Activated T-helper 1 cell treated with anti-CD3 and anti-CD28 coated beads, Interleukin-2, amount 50 U/mL, for 16 hours (primary cell): Measurements from ENCODE around the gene IFNA8.
"Not testable (repeated sequence)": the region's sequence is repeated elsewhere in the genome, so short reads cannot be mapped to it uniquely, and the experiment has no call there.

Source experiments
- DNase-seq, 2 donors: peaks; one replicate each; pipeline ENCODE4 v3.0.0-alpha.2; 2020; ENCODE audit warnings: low read depth in 1 of 2, low spot score in 1 of 2

The IFNA8 gene

DNA sequence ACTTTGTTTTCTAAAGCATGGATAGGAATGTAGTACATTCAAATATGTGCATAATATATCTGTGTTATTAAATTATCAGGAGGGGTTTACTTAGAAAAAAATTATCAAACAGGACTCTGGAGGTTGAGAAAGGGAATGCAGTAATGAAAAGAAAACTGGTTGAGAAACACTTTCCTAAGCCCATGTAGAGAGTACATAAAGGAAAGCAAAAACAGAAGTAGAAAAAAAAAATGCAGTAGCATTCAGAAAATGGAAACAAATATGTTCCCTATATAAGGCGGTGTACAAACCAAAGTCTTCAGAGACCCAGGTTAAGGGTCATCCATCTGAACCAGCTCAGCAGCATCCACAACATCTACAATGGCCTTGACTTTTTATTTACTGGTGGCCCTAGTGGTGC, at the start of gene IFNA8:
Gene IFNA8, plus strand, starts transcription at position 301 of the 400 bp plus-strand sequence. Its CDS starts 60 bp downstream, at position 361.
- DNase-seq = no peak

DNA sequence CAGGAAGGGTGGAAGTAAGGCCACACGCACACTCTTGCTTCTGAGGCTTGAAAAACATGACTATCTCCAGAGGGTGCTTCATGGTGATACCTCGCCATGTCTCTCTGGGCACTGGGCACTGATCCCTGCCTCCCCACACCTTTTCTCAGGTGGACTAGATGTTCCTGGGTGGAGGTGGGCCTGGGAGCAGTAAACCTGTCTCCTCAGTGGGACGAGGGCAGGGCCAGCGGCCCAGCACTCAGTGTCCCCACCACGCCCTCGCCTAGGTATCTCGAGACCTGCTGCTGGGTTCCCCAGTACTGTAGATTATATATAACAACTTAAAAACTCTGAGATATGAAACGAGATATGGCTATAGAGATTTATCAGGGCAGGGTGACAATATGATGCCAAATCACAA, 46.6 kb upstream of the IFNA8 start:
- DNase-seq = no peak

DNA sequence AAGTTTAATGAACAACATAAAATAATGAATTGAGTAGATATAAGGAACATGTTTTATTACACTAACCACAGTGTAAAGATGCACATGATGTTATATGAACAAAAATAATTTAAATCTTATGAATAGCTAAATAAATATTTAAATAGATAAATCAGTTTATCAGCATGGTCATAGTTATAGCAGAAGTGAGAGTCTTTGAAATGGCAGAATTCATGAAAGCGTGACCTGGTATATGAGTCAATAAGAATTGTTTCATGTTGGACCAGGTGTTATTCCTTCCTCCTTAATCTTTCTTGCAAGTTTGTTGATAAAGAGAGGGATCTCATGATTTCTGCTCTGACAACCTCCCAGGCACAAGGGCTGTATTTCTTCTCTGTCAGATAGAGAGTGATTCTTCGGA, 41.7 kb upstream of the IFNA8 start:
- not testable (repeated sequence) for DNase-seq

DNA sequence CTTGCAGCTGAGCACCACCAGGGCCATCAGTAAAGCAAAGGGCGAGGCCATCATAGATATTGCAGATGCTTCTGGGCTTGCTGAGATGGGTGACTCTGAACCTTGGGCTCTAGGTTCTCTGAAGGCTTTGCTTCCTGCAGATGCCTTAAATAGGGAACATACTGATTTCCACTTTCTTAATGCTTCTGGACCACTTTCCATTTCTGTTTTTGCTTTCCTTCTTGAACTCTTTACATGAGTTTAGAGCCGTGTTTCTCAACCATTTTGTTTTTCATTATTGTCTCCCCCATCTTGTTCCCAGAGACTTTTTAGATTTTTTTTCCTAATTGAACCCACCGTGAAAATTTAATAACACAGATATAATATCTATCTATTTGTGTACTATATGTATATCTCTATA, 41.0 kb upstream of the IFNA8 start, which contains the start of gene IFNA13:
Gene IFNA13, minus strand, starts transcription at position 101 of the 400 bp plus-strand sequence. Its CDS starts 47 bp downstream, at position 54.
- no peak for DNase-seq

DNA sequence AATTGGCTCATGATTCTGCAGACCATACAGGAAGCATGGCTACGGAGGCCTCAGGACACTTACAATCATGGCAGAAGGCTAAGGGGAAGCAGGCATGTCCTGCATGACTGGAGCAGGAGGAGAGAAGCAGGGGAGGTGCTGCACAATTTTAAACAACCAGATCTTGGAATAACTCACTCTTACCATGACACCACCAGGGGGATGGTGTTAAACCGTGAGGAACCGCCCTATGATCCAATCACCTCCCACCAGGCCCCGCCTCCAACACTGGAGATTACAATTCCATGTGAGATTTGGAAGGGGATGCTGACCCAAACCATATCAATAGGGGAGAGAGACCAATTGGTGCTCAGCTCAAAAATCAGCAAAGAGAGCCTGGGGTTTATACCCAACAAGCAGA, 37.5 kb upstream of the IFNA8 start:
- DNase-seq = not testable (repeated sequence)

DNA sequence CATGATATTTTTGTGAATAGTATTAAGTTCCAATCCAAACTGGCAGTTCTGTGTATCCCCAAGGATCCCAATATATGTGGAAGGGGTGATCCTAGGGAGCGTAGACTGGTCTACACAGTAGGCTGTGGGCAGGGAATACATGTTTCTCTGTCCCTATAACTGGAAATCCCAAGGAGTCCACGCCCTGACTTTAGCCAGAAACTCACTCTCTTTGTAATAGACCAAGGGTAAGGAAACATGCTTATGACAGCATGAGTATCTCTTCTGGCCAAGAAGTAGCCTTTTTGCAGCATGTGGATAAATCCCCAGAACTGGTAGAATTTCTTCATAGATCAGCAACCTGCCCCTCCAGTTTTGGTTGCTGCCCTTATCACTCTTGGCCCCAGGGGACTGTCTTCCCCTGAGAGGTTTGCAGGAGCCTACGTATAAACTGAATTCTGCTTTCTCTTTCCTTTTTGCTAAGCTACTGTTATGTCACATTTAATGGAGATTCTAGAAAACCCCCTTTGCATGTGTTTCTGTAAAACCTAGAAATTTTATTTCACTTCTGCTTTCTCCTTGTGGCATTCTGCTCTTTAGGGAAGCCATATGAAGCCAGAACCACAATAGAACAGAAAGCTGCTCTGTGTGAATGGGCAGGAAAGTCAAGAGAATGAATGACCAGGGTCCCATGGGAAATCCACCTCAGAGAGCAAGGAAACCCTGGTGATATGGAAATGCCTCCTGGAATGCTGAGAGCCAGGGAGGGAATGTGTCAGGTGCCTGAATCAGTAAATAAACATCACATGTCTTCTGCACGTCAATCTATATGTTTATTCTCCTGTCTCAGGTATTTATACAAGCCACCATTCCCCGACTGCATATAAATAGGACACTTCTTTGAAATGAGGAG, 27.2 kb upstream of the IFNA8 start:
- DNase-seq = no peak

DNA sequence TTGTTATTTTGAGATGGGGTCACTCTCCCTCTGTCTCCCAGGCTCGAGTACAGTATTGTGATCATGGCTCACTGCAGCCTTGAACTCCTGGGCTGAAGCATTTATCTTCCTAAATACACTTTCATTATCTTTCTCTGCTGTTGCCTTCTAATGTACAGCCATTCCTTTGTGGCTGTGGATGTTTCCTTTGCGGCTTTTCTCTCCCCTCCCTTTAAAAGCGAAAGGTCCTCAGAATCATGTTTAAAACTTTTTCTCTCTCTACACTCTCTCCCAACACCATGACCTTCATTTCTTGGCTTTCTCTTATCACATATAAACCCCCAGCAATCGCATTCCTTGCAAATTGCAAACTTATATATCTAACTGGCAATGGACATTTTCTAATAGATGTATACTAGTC, 25.3 kb upstream of the IFNA8 start:
- no peak for DNase-seq

DNA sequence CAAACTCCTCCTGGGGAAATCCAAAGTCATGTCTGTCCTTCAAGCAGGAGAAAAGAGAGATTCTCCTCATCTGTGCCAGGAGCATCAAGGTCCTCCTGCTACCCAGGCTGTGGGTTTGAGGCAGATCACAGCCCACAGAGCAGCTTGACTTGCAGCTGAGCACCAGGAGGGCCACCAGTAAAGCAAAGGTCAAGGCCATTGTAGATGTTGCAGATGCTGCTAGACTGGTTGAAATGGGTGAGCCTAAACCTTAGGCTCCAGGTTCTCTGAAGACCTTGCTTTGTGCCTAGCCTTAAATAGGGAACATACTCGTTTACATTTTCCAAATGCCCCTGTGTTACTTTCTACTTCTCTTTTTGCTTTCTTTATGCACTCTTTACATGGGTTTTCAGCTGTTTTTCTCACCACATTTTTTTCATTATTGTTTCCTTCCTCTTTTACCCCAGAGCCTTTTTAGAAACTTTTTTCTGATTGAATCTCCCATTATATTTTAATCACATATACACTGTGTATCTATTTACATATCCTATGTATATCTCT, 23.7 kb upstream of the IFNA8 start, which contains the start of gene IFNA2:
Gene IFNA2, minus strand, starts transcription at position 268 of the 540 bp plus-strand sequence. Its CDS starts 69 bp downstream, at position 199.
- no peak for DNase-seq

DNA sequence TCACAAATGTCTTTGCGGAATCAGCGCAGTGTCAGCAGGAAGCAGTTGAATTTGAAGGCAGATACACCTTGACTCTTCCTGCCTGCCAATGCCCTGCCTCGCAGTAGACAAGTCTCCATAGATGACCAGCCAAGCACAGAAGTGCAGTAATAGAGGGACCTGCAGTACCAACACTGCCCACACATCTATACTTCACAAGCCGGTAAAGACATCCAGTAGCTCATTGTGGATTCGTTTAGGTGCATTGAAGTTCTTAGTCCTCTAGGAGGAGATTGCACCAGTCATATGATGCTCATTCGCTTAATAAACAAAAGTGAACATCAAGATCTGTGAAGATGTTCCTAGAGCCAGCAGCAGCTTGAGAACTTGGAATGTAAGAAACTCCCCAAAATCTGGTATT, 16.6 kb upstream of the IFNA8 start:
- no peak for DNase-seq

DNA sequence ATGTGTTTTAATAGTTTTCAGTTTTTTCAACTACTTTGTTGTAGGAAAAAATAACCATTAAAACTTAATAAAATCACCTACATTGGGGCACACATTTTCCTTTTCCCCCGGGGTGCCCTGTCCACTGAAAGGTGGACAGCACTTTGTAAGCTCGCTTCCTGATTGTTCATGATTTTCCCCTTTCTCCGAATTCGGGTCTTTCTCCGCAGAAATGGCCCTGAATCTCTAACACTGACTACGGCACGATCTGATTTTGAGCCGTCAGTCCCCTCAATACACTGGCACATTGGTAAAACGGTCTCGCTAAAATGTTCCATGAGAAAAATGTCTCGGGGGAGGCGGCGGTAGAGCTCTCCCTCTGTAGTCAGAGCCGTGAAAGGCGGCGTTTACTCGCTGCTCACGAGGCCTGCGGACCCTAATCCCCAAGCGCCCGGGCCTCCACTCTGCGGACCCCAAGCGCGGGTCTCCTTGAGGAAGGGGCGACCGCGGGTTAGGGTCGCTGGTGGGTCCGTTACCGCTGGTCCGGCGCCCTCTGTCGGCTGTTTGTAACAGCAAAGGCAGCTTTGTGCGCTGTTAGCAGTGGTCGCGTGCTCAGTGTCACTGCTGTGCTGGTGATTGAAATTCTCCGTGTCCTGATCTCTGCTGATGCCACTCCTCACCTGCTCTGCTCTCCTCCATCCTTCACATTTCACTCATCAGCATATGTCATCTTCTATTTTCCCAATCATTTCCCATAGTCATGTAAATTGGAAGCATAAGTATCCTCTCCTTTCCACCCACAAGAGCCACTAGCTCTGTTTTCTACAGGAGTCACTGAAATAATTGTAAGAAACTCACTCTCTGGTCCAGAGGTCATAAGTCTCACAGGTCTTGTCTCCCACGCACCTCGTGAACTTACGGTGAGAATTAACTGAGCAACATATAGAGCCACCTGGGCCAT, 12.9 kb upstream of the IFNA8 start:
- DNase-seq = peak; percentile 24 to 40

DNA sequence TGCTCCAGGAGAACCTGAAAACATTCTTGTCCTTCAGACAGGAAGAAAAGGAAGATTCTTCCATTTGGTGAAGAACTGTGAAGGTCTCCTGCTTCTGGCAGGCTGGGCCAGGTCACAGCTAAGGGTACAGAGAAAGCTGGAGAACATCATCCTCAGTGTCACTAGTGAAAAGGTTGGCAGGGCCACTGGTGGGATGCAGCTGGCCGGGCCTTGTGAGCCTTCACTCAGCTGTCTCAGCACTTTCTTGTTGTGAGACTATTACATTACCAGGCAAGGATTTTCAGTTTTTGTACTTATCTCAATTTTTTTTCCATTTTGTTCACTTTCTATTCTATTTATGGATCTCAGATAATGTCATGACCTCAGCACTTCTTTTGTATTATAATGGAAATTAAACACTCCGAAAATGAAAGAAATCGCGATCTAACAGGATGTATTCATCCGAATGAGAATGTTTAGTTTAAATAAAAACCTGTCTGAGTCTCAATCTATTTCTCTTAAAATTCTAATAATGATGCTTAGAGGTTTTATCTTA, 9.9 kb upstream of the IFNA8 start:
- DNase-seq = no peak

DNA sequence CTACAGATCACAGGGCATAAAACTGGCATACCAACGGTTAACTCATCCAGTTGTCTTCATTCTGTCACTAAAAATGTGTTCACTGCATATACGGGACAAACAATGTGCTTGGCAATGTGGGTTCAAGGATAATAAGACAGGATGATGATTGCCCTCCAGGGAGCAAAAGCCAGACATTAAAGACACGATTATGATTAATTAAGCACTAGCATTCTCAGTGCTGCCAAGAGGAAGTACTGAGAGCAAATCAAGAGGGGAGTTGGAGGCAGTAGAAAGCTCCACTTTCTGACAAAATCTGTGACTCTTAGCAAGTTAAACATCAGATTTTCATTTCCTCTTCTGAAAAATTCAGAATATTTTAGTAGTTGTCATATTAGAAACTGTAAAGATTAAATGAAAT, 9.0 kb upstream of the IFNA8 start:
- DNase-seq = no peak

DNA sequence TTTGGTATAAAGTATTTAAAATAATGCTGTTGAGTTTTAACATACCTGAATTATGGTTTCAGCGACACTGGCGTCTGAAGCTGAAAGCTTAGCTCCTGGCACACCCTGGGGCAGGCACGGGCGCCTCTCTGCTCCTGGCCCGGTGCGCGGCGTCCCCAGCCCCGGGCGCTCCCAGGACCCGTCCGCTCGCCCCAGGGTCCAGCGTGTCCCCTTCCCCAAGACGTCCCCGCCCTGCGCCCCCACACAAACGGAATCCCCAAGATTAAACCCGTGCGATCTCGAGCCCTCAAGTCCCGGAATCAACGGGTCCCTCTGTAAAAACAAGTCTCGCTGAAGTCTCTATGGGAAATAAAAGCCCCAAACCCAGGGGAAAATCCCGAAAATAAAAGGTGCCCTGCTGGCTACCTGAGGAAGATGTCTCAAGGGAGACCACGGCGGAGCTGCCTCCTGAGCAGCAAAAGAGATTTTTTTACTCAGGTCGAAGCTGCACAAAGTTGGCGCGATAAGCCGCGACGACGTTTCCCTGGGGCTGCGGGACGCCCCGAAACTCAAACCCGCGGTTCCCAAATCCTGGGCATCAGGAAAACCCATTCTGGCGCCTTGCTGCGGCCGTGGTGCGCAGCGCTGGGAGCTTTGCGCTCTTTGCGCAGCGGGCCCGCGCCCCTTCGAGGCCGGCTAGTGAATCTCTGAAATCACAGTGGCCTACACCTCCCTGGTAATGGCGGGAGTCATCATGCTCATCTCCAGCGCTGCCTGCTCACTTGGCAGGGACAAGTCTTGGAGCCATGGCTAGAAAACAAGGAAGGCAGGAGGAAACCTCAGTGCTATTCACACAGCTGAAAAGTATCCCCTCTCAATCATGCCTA, 6.3 kb upstream of the IFNA8 start:
- DNase-seq = no peak

DNA sequence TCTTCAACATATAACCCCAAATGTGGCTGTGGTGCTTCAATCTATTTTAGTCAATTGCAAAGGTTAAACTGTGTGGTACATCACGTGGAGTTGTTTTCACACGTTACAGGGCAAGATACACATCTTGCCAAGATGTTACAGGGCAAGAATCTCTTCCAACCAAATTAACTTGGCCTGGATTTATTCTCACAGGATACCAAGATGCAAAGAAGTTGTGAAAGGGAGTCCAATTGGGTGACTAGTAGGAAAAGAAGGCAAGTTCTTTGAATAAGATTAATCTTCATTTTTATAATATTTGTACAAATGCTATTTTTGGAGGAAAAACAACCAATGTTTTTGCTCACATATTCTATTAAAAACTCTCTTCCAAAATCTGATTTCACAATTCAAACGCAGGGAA, 4.8 kb upstream of the IFNA8 start:
- DNase-seq = no peak

DNA sequence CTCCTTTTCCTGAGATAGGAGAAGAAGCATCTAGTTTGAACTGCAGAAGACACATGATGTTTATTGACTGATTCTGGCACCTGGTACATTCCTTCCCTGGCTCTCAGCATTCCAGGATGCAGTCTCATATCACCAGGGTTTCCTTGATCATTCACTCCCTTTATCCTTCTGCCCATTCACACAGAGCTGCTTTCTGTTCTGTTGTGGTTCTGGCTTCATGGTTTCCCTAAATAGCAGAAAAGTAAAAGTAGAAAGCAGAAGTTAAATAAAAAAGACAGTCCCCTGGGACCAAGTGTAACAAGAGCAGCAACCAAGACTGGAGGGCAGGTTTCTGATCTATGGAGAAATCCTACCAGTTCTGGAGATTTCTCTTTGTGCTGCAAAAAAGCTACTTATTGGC, 3.2 kb downstream of the IFNA8 start:
- DNase-seq = no peak

DNA sequence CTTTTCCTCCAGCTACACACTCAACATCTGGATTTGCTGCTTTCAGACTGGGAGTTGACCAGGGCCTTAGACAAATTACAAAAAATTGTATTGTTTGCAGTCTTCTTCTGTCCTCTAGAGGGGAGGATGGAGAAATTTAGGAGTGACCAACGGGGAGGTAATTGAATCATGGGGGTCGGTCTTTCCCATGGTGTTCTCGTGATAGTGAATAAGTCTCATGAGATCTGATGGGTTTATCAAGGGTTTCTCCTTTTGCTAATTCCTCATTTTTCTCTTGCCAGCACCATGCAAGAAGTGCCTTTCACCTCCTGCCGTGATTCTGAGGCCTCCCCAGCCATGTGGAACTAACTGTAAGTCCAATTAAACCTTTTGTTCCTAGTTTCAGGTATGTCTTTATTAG, 4.2 kb downstream of the IFNA8 start:
- no peak for DNase-seq

DNA sequence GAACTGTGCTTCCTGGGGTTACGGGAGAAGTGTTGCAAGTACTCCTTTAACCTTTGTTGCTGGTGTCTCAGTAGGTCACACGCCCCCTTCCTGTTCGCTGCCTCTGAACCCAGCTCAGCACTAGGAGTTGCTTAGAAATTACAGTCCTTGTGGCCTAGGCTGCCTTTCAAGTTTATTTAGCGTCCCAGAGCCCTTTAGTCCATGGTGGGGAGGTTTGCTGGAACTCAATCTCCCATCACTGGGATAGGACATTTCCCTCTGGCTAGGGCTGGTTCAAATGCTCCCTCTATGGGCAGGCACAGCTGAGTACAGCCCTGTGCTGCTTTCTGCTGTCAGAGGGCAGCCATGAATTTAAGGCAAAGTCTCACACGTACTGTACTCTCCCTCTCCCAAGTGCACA, 4.7 kb downstream of the IFNA8 start:
- no peak for DNase-seq

DNA sequence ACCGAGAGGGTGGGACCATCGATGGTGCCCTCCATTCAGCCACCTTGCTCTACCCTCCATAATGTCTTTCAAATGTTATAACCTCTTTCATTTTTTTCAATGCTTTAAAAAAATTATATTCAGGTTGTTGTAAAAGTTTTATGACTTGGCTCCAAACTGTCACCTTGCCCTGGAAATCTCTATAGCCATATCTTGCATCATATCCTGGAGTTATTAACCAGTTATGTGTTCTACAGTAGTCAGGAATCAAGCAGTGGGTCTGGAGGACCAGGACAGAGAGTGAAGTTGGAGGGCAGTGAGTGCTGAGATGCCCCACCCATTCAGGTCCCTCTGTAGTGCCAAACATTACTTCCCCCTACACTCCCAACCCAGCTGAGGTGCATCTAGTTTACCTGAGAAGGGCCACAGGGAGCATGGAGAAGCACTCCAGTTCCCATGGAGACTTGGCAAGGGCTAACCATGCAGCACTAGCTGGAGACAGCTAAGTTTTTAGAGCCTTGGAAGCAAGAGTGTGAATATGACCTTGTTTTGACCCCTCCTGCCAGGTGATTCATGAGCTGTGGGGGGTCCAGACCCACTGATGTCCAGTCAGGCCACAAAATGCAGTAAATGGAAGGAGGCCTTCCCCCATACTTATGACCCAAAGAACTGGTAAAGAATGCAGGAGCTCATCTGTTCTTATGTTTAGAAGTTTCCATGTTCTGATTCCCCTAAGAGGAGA, 5.5 kb downstream of the IFNA8 start:
- no peak for DNase-seq

DNA sequence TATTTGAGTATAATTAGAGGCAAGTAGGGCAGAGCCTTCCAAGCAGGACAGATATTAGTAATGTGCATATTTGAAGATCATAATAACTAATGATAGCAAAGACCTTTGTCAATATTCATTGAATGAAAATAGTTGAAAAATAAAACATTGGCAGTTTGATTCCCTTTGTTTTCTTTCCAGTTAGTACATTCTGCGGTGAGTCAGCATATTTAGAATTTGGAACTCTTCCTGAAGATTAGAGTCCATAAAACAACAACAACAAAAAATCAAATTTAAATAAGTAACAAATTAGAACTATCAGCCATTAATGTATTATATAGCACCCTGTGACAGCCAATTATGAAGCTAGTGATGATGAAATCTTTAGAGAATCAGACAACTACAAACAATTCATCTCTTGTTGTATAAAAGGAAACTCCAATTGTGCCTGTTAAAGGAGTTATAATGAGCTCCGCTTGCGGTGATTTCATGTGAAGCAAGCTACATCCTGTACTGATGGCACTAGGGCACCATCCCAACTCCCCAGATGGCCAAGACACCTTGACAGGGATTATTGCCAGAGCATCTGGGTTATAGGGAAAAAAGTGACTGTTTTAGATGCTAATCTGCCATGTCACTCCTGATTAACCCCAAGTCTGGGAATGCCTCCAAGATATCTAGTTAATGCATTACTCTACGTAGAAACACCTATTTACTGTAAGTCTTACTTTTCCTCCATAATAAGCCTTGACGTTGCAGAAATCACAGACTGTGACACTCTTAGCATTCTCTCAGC, 6.8 kb downstream of the IFNA8 start:
- no peak for DNase-seq
